Measurements from ENCODE around the gene CRACDL. TPM values are rescaled to one million over a fixed set of nuclear protein-coding genes. Genes with fewer than 3 reads are reported as not detected.

Gene CRACDL
- polyA plus RNA-seq (2012; ENCODE audit: low read depth, missing spikeins): not detected

- no peak for FAIRE-seq
- peak; percentile 46 for DNase-seq (ENCODE audit: insufficient read length, low spot score)
- TF ChIP-seq SPI1 (IDR thresholded peaks at IDR 0.05; ENCODE audit: low read depth, low read length): no peak
- TF ChIP-seq TAF1 (IDR thresholded peaks at IDR 0.05; ENCODE audit: low read depth, low read length): no peak
- TF ChIP-seq POLR2A (IDR thresholded peaks at IDR 0.05; ENCODE audit: low read depth, low read length): no peak
- no peak for TF ChIP-seq POLR2AphosphoS5 (IDR thresholded peaks at IDR 0.05; ENCODE audit: low read depth, low read length)
- no peak for TF ChIP-seq PAX5 (IDR thresholded peaks at IDR 0.05; ENCODE audit: insufficient read depth, low read length, severe bottlenecking)
- TF ChIP-seq POU2F2 (IDR thresholded peaks at IDR 0.05; ENCODE audit: low read depth, low read length): no peak
Observed at GRCh38 chr2:98935777-98936352, at the start of gene CRACDL. Gene CRACDL (minus strand): TSS chr2:98936225. CDS start chr2:98846800, 89,425 bp downstream.

GRCh38 chr2:98975611-98976010, 39.6 kb upstream of the CRACDL start:
- DNase-seq (ENCODE audit: insufficient read length, low spot score): no peak
- TF ChIP-seq TAF1 (IDR thresholded peaks at IDR 0.05; ENCODE audit: low read depth, low read length) (no peak), PAX5 (IDR thresholded peaks at IDR 0.05; ENCODE audit: insufficient read depth, low read length, severe bottlenecking) (no peak), POLR2A (IDR thresholded peaks at IDR 0.05; ENCODE audit: low read depth, low read length) (no peak), POLR2AphosphoS5 (IDR thresholded peaks at IDR 0.05; ENCODE audit: low read depth, low read length) (no peak), SPI1 (IDR thresholded peaks at IDR 0.05; ENCODE audit: low read depth, low read length) (no peak), POU2F2 (IDR thresholded peaks at IDR 0.05; ENCODE audit: low read depth, low read length) (no peak)
- FAIRE-seq: peak; percentile 61

GRCh38 chr2:98972582-98973167, 36.6 kb upstream of the CRACDL start:
- no peak for FAIRE-seq
- no peak for DNase-seq (ENCODE audit: insufficient read length, low spot score)
- TF ChIP-seq TAF1 (IDR thresholded peaks at IDR 0.05; ENCODE audit: low read depth, low read length) (no peak), POU2F2 (IDR thresholded peaks at IDR 0.05; ENCODE audit: low read depth, low read length) (no peak), POLR2A (IDR thresholded peaks at IDR 0.05; ENCODE audit: low read depth, low read length) (no peak), SPI1 (IDR thresholded peaks at IDR 0.05; ENCODE audit: low read depth, low read length) (no peak), POLR2AphosphoS5 (IDR thresholded peaks at IDR 0.05; ENCODE audit: low read depth, low read length) (no peak)

- DNase-seq (ENCODE audit: insufficient read length, low spot score) (no peak), FAIRE-seq (no peak)
- TF ChIP-seq POU2F2 (IDR thresholded peaks at IDR 0.05; ENCODE audit: low read depth, low read length): no peak
- no peak for TF ChIP-seq TAF1 (IDR thresholded peaks at IDR 0.05; ENCODE audit: low read depth, low read length)
- TF ChIP-seq POLR2A (IDR thresholded peaks at IDR 0.05; ENCODE audit: low read depth, low read length): no peak
- no peak for TF ChIP-seq SPI1 (IDR thresholded peaks at IDR 0.05; ENCODE audit: low read depth, low read length)
- no peak for TF ChIP-seq POLR2AphosphoS5 (IDR thresholded peaks at IDR 0.05; ENCODE audit: low read depth, low read length)
- no peak for TF ChIP-seq PAX5 (IDR thresholded peaks at IDR 0.05; ENCODE audit: insufficient read depth, low read length, severe bottlenecking)
Observed at GRCh38 chr2:98959810-98960507, 23.9 kb upstream of the CRACDL start.

GRCh38 chr2:98952966-98953365, 16.9 kb upstream of the CRACDL start:
- DNase-seq (ENCODE audit: insufficient read length, low spot score) (no peak), FAIRE-seq (no peak)
- TF ChIP-seq TAF1 (IDR thresholded peaks at IDR 0.05; ENCODE audit: low read depth, low read length) (no peak), POLR2AphosphoS5 (IDR thresholded peaks at IDR 0.05; ENCODE audit: low read depth, low read length) (no peak), SPI1 (IDR thresholded peaks at IDR 0.05; ENCODE audit: low read depth, low read length) (no peak), POLR2A (IDR thresholded peaks at IDR 0.05; ENCODE audit: low read depth, low read length) (no peak), POU2F2 (IDR thresholded peaks at IDR 0.05; ENCODE audit: low read depth, low read length) (no peak), PAX5 (IDR thresholded peaks at IDR 0.05; ENCODE audit: insufficient read depth, low read length, severe bottlenecking) (no peak)

GRCh38 chr2:98948956-98949739, 13.1 kb upstream of the CRACDL start:
- no peak for DNase-seq (ENCODE audit: insufficient read length, low spot score)
- TF ChIP-seq POU2F2 (IDR thresholded peaks at IDR 0.05; ENCODE audit: low read depth, low read length) (no peak), POLR2A (IDR thresholded peaks at IDR 0.05; ENCODE audit: low read depth, low read length) (no peak), POLR2AphosphoS5 (IDR thresholded peaks at IDR 0.05; ENCODE audit: low read depth, low read length) (no peak), SPI1 (IDR thresholded peaks at IDR 0.05; ENCODE audit: low read depth, low read length) (no peak), TAF1 (IDR thresholded peaks at IDR 0.05; ENCODE audit: low read depth, low read length) (no peak), PAX5 (IDR thresholded peaks at IDR 0.05; ENCODE audit: insufficient read depth, low read length, severe bottlenecking) (no peak)
- no peak for FAIRE-seq

DNA sequence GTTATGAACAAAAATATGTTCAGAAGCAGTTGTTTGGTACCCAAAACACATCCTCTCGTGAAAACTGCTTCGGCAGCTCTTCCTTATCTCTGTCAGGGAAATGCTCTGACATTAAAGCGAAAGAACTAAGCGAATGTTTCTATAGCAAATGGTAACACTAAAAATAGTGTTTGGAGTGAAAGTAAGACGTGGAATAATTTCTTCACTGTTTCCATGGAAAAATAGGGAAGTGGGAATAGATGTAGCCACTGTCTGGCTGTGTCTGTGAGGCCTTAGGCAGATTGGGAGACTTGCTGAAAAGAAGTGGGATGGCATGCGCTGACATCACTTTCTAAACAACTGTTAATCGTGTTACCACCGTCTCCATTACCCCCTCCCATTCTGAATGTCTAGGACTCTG, 11.5 kb upstream of the CRACDL start:
- FAIRE-seq (no peak), DNase-seq (ENCODE audit: insufficient read length, low spot score) (no peak)
- TF ChIP-seq POLR2A (IDR thresholded peaks at IDR 0.05; ENCODE audit: low read depth, low read length): no peak
- no peak for TF ChIP-seq SPI1 (IDR thresholded peaks at IDR 0.05; ENCODE audit: low read depth, low read length)
- TF ChIP-seq POLR2AphosphoS5 (IDR thresholded peaks at IDR 0.05; ENCODE audit: low read depth, low read length): no peak
- TF ChIP-seq TAF1 (IDR thresholded peaks at IDR 0.05; ENCODE audit: low read depth, low read length): no peak
- no peak for TF ChIP-seq POU2F2 (IDR thresholded peaks at IDR 0.05; ENCODE audit: low read depth, low read length)
- no peak for TF ChIP-seq PAX5 (IDR thresholded peaks at IDR 0.05; ENCODE audit: insufficient read depth, low read length, severe bottlenecking)

DNA sequence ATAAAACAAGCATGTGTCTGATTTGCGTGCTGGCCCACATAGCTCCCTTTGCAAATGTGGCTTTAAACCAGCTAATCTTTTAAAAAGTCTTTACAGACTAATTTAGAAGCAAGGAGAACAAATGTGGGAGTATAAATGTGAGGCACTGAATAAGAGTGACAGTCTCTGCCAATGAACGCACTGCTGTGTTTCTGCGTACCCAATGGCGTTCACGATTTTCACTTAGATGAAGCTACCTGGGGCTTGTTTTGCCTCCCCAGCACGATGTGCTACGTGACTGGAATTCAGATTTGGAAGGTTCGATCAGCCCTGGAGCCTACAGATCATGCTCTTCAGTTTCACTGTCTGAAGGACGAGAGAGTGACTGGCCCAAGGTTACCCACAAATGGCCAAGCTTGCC, 10.8 kb upstream of the CRACDL start:
- TF ChIP-seq POLR2A (IDR thresholded peaks at IDR 0.05; ENCODE audit: low read depth, low read length): no peak
- no peak for TF ChIP-seq POU2F2 (IDR thresholded peaks at IDR 0.05; ENCODE audit: low read depth, low read length)
- TF ChIP-seq POLR2AphosphoS5 (IDR thresholded peaks at IDR 0.05; ENCODE audit: low read depth, low read length): no peak
- no peak for TF ChIP-seq SPI1 (IDR thresholded peaks at IDR 0.05; ENCODE audit: low read depth, low read length)
- no peak for TF ChIP-seq PAX5 (IDR thresholded peaks at IDR 0.05; ENCODE audit: insufficient read depth, low read length, severe bottlenecking)
- TF ChIP-seq TAF1 (IDR thresholded peaks at IDR 0.05; ENCODE audit: low read depth, low read length): no peak
- FAIRE-seq (no peak), DNase-seq (ENCODE audit: insufficient read length, low spot score) (no peak)
